ENCODE data around the gene RNF125.

- no peak for TF ChIP-seq EZH2 (IDR thresholded peaks at IDR 0.05; ENCODE audit: borderline replicate concordance, insufficient read depth, low read depth, low read length, poor library complexity, severe bottlenecking)
- TF ChIP-seq CTCF (IDR thresholded peaks at IDR 0.05) = no peak
Observed at GRCh38 chr18:32025744-32026143, 7.1 kb downstream of the RNF125 start.

Measured in B cell (primary cell).